K562 (cell line): Measurements from ENCODE around the gene ZNF410.

ENCODE experiments used
- CC2D1A ChIP-seq: fragments of 450-650 bp; IDR thresholded peaks from 2 replicates; pipeline ENCODE4 v1.6.1; 2017; ENCODE audit warnings: mild to moderate bottlenecking
- FOXJ3 ChIP-seq: sonication (generic); formaldehyde crosslinking; IDR thresholded peaks from 2 replicates; pipeline ENCODE4 v1.4.0; 2020; ENCODE audit warnings: mild to moderate bottlenecking, missing genetic modification reagents
- FOXM1 ChIP-seq, 2 experiments: fragments of 450-650 bp in 1 of 2; sonication (generic) in 1 of 2; formaldehyde crosslinking in 1 of 2; IDR thresholded peaks; 2 replicates each; pipeline versions ENCODE4 v1.6.1 to v1.9.0; 2017 to 2022; ENCODE audit warnings: low read depth in 2 of 2, mild to moderate bottlenecking in 2 of 2, missing genetic modification reagents in 1 of 2, moderate library complexity in 1 of 2
- NFE2L1 ChIP-seq: fragments of 450-650 bp; IDR thresholded peaks from 2 replicates; pipeline ENCODE4 v1.6.1; 2016; ENCODE audit warnings: missing genetic modification characterization, low read depth, mild to moderate bottlenecking, missing compliant biosample characterization, moderate library complexity, borderline replicate concordance
- POLR2A ChIP-seq: fragments of 450-650 bp; conservative IDR thresholded peaks from 2 replicates; pipeline ENCODE4 v1.6.1; 2016
- SMAD3 ChIP-seq: fragments of 450-650 bp; formaldehyde crosslinking; conservative IDR thresholded peaks from 2 replicates; pipeline ENCODE4 v1.4.0; 2020; ENCODE audit warnings: mild to moderate bottlenecking
- TBP ChIP-seq: optimal IDR thresholded peaks from 2 replicates; pipeline ENCODE3; 2011; ENCODE audit warnings: low read depth, low read length, improper control_type of control experiment
- ZBTB7A ChIP-seq: IDR thresholded peaks from 2 replicates; pipeline ENCODE4 v1.6.1; 2011; ENCODE audit warnings: low read depth, mild to moderate bottlenecking, low read length, moderate library complexity, borderline replicate concordance; ENCODE audit not compliant: control insufficient read depth
- ZNF644 ChIP-seq: fragments of 200-800 bp; sonication (Bioruptor generic); IDR thresholded peaks from 2 replicates; pipeline ENCODE4 v1.6.1; 2016; ENCODE audit warnings: low read depth, missing genetic modification characterization, missing compliant biosample characterization
- TF ChIP-seq, protein P1 (sequence below), 3 experiments: IDR thresholded peaks in 2 of 3; conservative IDR thresholded peaks in 1 of 3; 2 replicates each; pipeline ENCODE4 v1.5.1; 2011 to 2012; ENCODE audit warnings: low read length in 3 of 3, mild to moderate bottlenecking in 3 of 3, control low read depth in 2 of 3, improper control_type of control experiment in 1 of 3, inconsistent platforms in 1 of 3, low read depth in 1 of 3, mixed read lengths in 1 of 3, moderate library complexity in 1 of 3; ENCODE audit not compliant: insufficient read depth in 2 of 3
- TF ChIP-seq, protein P2 (sequence below): fragments of 450-650 bp; IDR thresholded peaks from 2 replicates; pipeline ENCODE4 v1.6.1; 2016; ENCODE audit warnings: low read depth
- TF ChIP-seq, protein P3 (sequence below): fragments of 450-650 bp; IDR thresholded peaks from 2 replicates; pipeline ENCODE4 v1.6.1; 2018; ENCODE audit not compliant: partially characterized antibody
- TF ChIP-seq, protein P4 (sequence below): fragments of 250-450 bp; sonication (Bioruptor Pico); IDR thresholded peaks from 2 replicates; pipeline ENCODE4 v1.5.0; 2020; ENCODE audit warnings: mild to moderate bottlenecking

DNA sequence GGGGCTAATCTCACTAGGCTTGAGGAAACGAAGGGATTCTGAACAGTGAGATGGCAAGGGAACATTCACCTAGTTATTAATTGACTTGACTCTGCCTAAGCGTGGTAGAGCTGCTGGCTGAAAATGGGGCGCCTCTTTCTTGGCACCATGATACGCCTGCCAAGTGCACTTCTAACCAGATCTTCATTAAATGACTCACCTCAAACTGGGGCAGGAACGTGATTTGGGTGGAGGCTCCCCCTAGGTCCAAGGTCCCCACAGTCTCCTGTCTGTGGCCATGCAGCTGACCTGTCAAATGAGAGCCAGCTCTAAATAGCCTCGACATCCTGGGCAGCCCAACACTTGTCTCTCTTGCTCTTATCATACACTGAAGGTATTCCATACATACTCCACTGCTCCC, 89.5 kb downstream of the ZNF410 start:
- TF ChIP-seq, protein P1, sequence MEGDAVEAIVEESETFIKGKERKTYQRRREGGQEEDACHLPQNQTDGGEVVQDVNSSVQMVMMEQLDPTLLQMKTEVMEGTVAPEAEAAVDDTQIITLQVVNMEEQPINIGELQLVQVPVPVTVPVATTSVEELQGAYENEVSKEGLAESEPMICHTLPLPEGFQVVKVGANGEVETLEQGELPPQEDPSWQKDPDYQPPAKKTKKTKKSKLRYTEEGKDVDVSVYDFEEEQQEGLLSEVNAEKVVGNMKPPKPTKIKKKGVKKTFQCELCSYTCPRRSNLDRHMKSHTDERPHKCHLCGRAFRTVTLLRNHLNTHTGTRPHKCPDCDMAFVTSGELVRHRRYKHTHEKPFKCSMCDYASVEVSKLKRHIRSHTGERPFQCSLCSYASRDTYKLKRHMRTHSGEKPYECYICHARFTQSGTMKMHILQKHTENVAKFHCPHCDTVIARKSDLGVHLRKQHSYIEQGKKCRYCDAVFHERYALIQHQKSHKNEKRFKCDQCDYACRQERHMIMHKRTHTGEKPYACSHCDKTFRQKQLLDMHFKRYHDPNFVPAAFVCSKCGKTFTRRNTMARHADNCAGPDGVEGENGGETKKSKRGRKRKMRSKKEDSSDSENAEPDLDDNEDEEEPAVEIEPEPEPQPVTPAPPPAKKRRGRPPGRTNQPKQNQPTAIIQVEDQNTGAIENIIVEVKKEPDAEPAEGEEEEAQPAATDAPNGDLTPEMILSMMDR (IDR thresholded peaks at IDR 0.05 in 2 of 3, conservative IDR thresholded peaks at IDR 0.05 in 1 of 3; ENCODE audit: insufficient read depth in 2 of 3, low read depth in 1 of 3, low read length in 3 of 3) = no peak
- TF ChIP-seq FOXJ3 (CRISPR knock-in tag) = no peak
- TF ChIP-seq, protein P2, sequence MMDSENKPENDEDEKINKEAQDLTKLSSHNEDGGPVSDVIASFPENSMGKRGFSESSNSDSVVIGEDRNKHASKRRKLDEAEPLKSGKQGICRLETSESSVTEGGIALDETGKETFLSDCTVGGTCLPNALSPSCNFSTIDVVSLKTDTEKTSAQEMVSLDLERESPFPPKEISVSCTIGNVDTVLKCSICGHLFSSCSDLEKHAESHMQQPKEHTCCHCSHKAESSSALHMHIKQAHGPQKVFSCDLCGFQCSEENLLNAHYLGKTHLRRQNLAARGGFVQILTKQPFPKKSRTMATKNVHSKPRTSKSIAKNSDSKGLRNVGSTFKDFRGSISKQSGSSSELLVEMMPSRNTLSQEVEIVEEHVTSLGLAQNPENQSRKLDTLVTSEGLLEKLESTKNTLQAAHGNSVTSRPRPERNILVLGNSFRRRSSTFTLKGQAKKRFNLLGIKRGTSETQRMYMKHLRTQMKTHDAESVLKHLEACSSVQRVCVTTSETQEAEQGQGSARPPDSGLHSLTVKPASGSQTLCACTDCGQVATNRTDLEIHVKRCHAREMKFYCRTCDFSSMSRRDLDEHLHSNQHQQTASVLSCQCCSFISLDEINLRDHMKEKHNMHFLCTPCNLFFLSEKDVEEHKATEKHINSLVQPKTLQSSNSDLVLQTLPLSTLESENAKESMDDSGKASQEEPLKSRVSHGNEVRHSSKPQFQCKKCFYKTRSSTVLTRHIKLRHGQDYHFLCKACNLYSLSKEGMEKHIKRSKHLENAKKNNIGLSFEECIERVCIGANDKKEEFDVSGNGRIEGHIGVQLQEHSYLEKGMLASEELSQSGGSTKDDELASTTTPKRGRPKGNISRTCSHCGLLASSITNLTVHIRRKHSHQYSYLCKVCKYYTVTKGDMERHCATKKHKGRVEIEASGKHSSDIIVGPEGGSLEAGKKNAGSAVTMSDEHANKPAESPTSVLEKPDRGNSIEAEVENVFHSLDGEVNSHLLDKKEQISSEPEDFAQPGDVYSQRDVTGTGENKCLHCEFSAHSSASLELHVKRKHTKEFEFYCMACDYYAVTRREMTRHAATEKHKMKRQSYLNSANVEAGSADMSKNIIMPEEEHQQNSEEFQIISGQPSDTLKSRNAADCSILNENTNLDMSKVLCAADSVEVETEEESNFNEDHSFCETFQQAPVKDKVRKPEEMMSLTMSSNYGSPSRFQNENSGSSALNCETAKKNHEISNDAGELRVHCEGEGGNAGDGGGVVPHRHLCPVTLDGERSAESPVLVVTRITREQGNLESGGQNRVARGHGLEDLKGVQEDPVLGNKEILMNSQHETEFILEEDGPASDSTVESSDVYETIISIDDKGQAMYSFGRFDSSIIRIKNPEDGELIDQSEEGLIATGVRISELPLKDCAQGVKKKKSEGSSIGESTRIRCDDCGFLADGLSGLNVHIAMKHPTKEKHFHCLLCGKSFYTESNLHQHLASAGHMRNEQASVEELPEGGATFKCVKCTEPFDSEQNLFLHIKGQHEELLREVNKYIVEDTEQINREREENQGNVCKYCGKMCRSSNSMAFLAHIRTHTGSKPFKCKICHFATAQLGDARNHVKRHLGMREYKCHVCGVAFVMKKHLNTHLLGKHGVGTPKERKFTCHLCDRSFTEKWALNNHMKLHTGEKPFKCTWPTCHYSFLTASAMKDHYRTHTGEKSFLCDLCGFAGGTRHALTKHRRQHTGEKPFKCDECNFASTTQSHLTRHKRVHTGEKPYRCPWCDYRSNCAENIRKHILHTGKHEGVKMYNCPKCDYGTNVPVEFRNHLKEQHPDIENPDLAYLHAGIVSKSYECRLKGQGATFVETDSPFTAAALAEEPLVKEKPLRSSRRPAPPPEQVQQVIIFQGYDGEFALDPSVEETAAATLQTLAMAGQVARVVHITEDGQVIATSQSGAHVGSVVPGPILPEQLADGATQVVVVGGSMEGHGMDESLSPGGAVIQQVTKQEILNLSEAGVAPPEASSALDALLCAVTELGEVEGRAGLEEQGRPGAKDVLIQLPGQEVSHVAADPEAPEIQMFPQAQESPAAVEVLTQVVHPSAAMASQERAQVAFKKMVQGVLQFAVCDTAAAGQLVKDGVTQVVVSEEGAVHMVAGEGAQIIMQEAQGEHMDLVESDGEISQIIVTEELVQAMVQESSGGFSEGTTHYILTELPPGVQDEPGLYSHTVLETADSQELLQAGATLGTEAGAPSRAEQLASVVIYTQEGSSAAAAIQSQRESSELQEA = no peak
- no peak for TF ChIP-seq SMAD3
- no peak for TF ChIP-seq FOXM1 (IDR thresholded peaks at IDR 0.05; ENCODE audit: low read depth)
- TF ChIP-seq FOXM1 (CRISPR knock-in tag; IDR thresholded peaks at IDR 0.05; ENCODE audit: low read depth) = no peak
- no peak for TF ChIP-seq CC2D1A
- TF ChIP-seq TBP = no peak
- TF ChIP-seq ZNF644 = no peak
- TF ChIP-seq POLR2A = no peak
- TF ChIP-seq NFE2L1 (tag) = no peak
- TF ChIP-seq, protein P3, sequence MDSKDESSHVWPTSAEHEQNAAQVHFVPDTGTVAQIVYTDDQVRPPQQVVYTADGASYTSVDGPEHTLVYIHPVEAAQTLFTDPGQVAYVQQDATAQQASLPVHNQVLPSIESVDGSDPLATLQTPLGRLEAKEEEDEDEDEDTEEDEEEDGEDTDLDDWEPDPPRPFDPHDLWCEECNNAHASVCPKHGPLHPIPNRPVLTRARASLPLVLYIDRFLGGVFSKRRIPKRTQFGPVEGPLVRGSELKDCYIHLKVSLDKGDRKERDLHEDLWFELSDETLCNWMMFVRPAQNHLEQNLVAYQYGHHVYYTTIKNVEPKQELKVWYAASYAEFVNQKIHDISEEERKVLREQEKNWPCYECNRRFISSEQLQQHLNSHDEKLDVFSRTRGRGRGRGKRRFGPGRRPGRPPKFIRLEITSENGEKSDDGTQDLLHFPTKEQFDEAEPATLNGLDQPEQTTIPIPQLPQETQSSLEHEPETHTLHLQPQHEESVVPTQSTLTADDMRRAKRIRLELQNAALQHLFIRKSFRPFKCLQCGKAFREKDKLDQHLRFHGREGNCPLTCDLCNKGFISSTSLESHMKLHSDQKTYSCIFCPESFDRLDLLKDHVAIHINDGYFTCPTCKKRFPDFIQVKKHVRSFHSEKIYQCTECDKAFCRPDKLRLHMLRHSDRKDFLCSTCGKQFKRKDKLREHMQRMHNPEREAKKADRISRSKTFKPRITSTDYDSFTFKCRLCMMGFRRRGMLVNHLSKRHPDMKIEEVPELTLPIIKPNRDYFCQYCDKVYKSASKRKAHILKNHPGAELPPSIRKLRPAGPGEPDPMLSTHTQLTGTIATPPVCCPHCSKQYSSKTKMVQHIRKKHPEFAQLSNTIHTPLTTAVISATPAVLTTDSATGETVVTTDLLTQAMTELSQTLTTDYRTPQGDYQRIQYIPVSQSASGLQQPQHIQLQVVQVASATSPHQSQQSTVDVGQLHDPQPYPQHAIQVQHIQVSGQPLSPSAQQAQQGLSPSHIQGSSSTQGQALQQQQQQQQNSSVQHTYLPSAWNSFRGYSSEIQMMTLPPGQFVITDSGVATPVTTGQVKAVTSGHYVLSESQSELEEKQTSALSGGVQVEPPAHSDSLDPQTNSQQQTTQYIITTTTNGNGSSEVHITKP = no peak
- TF ChIP-seq ZBTB7A = no peak
- TF ChIP-seq, protein P4, sequence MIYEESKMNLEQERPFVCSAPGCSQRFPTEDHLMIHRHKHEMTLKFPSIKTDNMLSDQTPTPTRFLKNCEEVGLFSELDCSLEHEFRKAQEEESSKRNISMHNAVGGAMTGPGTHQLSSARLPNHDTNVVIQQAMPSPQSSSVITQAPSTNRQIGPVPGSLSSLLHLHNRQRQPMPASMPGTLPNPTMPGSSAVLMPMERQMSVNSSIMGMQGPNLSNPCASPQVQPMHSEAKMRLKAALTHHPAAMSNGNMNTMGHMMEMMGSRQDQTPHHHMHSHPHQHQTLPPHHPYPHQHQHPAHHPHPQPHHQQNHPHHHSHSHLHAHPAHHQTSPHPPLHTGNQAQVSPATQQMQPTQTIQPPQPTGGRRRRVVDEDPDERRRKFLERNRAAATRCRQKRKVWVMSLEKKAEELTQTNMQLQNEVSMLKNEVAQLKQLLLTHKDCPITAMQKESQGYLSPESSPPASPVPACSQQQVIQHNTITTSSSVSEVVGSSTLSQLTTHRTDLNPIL (CRISPR knock-in tag) = no peak
